Activated CD4-positive, alpha-beta T cell treated with anti-CD3 and anti-CD28 coated beads for 1 hour (primary cell): ENCODE results near the gene HEATR5A.
"Not testable (repeated sequence)": the region's sequence is repeated elsewhere in the genome, so short reads cannot be mapped to it uniquely, and the experiment has no call there.

Source experiments
- DNase-seq: peaks from one replicate; pipeline ENCODE4 v3.0.0-alpha.2; 2020

The HEATR5A gene

GRCh38 chr14:31320922-31321766 is 99.2 kb downstream of the HEATR5A start:
- no peak for DNase-seq

GRCh38 chr14:31320216-31320615 is 100.1 kb downstream of the HEATR5A start:
- DNase-seq: no peak

- DNase-seq: no peak
Measured at GRCh38 chr14:31319701-31320100, 100.6 kb downstream of the HEATR5A start.

GRCh38 chr14:31312934-31313333 is 107.4 kb downstream of the HEATR5A start:
- no peak for DNase-seq

GRCh38 chr14:31312370-31312769 is 108.0 kb downstream of the HEATR5A start:
- DNase-seq: not testable (repeated sequence)

GRCh38 chr14:31307618-31308017 is 112.7 kb downstream of the HEATR5A start:
- no peak for DNase-seq

GRCh38 chr14:31307198-31307597 is 113.2 kb downstream of the HEATR5A start:
- DNase-seq: no peak

- no peak for DNase-seq
Measured at GRCh38 chr14:31303654-31304053, 116.7 kb downstream of the HEATR5A start.

GRCh38 chr14:31300883-31301282 is 119.5 kb downstream of the HEATR5A start:
- no peak for DNase-seq

- no peak for DNase-seq
Measured at GRCh38 chr14:31300296-31300695, 120.1 kb downstream of the HEATR5A start.

GRCh38 chr14:31297701-31298344 is 122.5 kb downstream of the HEATR5A start:
- no peak for DNase-seq

GRCh38 chr14:31297112-31297511 is 123.2 kb downstream of the HEATR5A start:
- no peak for DNase-seq

- DNase-seq: no peak
Measured at GRCh38 chr14:31294746-31295405, 125.5 kb downstream of the HEATR5A start.

- no peak for DNase-seq
Measured at GRCh38 chr14:31292937-31293616, 127.3 kb downstream of the HEATR5A start.

- no peak for DNase-seq
Measured at GRCh38 chr14:31291210-31291609, 129.1 kb downstream of the HEATR5A start.

GRCh38 chr14:31287294-31287972 is 132.9 kb downstream of the HEATR5A start:
- no peak for DNase-seq

GRCh38 chr14:31286456-31287293 is 133.7 kb downstream of the HEATR5A start:
- no peak for DNase-seq

- no peak for DNase-seq
Measured at GRCh38 chr14:31283578-31284252, 136.6 kb downstream of the HEATR5A start.

- no peak for DNase-seq
Measured at GRCh38 chr14:31283153-31283552, 137.2 kb downstream of the HEATR5A start.

GRCh38 chr14:31280871-31281220 is 139.5 kb downstream of the HEATR5A start:
- no peak for DNase-seq
